Pulmonary artery endothelial cell (primary cell): Measurements from ENCODE around the gene SHKBP1. TPM values are rescaled to one million over a fixed set of nuclear protein-coding genes. Genes with fewer than 3 reads are reported as not detected.
"Not testable (repeated sequence)": the region's sequence is repeated elsewhere in the genome, so short reads cannot be mapped to it uniquely, and the experiment has no call there.

Source experiments
- DNase-seq: peaks from one replicate; pipeline ENCODE4 v3.0.0-alpha.2; 2011; ENCODE audit warnings: low read depth, low spot score
- total RNA-seq: library from RNA; depleted of rRNA; stranded (reverse); fragments of >200 nt; gene quantifications from 2 replicates; pipeline ENCODE4 v1.2.3, GENCODE V29; 2014

SHKBP1 gene
- total RNA-seq, 1 donor from 2014 or later: 29.5 TPM

- no peak for DNase-seq
Observed at GRCh38 chr19:40582467-40582866, 5.8 kb downstream of the SHKBP1 start.

DNA sequence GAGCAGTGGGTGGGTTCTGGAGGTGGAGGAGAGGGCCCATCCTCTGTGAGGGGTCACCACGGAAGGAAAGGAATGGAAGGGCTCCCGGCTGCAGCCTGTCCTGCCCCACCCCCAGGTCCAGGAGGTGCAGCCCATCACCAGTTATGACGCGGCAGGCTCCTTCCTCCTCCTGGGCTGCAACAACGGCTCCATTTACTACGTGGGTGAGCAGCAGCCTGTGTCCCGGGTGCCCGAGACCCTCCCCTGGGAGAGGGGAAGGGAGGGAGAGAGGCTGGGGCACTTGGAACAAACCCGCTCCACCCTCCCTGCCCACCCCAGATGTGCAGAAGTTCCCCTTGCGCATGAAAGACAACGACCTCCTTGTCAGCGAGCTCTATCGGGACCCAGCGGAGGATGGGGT is 6.6 kb downstream of the SHKBP1 start:
- no peak for DNase-seq

- DNase-seq: no peak
Observed at GRCh38 chr19:40584007-40584406, 7.3 kb downstream of the SHKBP1 start.

- DNase-seq: no peak
Observed at GRCh38 chr19:40585241-40585981, 8.7 kb downstream of the SHKBP1 start.

- DNase-seq: no peak
Observed at GRCh38 chr19:40585982-40586422, 9.3 kb downstream of the SHKBP1 start.

DNA sequence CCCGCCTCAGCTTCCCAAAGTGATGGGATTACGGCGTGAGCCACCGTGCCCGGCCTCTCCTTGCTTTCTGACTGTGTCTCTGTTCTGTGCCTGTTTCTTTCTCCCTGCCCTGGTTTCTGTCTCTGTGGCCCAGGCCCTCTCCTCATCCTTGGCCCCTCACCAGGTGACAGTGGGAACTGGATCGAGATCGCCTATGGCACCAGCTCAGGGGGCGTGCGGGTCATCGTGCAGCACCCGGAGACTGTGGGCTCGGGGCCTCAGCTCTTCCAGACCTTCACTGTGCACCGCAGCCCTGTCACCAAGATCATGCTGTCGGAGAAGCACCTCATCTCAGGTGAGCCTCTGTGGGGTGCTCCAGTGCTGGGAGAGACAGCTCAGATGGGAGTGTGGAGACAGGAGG is 9.9 kb downstream of the SHKBP1 start:
- DNase-seq: no peak

DNA sequence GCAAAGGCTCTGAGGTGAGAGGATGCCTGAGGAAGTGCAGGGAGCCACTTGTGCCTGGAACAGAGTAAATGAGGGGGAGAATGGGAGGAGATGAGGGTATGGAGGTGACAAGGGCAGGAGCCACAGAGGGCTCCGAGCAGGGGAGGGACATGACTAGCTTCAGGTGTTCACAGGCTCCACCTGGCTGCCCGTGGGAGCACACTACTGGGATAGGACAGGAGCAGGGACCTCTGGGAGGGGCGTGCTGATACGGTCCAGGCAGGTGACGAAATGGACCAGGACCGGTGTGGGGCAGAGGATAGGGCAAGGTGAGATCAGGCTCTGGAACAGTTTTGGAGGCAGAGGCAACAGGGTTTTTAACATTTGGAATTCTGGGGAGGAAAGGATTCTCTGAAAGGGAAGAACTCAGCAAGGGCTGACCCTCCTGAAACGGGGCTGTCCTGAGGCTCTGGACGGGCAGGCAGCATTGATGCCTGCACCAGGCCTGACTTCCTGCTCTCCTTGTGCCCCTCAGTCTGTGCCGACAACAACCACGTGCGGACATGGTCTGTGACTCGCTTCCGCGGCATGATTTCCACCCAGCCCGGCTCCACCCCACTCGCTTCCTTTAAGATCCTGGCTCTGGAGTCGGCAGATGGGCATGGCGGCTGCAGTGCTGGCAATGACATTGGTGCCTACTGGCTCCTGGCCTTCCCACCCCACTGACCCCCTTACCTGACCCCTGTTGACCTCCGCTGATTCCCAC is 11.6 kb downstream of the SHKBP1 start:
- no peak for DNase-seq

- DNase-seq: no peak
Observed at GRCh38 chr19:40588926-40589569, 12.4 kb downstream of the SHKBP1 start.

GRCh38 chr19:40589591-40590429 is 13.1 kb downstream of the SHKBP1 start:
- no peak for DNase-seq

- no peak for DNase-seq
Observed at GRCh38 chr19:40590464-40591265, 14.0 kb downstream of the SHKBP1 start.

DNA sequence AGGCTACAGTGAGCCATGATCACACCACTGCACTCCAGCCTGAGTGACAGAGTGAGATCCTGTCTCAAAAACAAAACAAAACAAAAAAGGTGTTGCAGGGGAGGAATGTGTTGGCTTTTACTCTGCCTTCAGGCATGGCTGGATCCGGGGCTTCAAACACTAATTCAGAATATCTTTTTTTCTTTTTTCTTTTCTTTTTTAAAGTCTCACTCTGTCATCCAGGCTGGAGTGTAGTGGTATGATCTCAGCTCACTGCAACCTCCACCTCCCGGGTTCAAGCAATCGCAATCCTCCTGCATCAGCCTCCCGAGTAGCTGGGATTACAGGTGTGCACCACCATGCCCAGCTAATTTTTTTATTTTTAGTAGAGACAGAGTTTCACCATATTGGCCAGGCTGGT is 15.1 kb downstream of the SHKBP1 start:
- DNase-seq: not testable (repeated sequence)

GRCh38 chr19:40592170-40592569 is 15.5 kb downstream of the SHKBP1 start:
- no peak for DNase-seq

DNA sequence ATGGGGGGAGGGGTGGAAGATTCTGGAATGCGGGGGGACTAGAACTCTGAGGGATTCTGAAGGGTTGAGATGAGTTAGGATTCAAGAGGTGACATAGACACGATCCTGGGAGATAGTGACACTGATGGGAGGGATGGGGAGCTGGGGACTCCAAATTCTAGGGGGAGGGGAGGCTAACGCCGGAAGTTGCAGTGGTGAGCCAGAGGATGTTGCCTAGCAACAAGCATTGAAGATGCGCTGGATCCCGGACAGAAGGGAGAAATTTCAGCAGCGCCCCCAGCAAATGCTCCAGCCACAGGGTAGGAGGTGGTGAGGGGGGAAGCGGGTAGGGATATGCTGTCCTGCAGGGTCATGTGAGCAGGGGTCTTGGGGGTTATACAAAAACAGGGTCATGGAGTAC is 17.6 kb downstream of the SHKBP1 start:
- DNase-seq: no peak

DNA sequence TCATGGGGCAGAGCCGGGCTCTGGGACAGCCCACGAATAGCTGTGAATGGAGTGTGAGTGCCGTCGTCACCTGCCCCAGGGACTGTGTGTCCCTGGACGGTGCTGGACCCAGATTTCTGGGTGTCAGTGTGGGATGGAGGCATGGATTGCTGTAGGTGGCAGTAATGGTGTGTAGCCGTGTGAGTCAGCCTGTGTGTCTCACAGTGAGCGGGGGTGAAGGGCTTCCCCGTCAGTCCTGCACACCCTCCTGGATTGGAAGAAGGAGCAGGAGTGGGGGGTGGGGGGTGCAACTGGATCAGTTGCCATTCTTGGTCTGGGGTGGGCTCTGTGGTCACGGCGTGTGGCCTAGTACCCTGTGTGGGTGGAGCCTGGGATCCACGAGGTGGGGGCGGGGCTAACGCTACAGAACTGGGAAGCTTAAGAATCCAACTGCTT is 18.0 kb downstream of the SHKBP1 start:
- no peak for DNase-seq

- DNase-seq: no peak
Observed at GRCh38 chr19:40596608-40597328, 20.1 kb downstream of the SHKBP1 start.

- DNase-seq: no peak
Observed at GRCh38 chr19:40597329-40597838, 20.7 kb downstream of the SHKBP1 start.

- no peak for DNase-seq
Observed at GRCh38 chr19:40598121-40598917, 21.6 kb downstream of the SHKBP1 start.

GRCh38 chr19:40598918-40599307 is 22.2 kb downstream of the SHKBP1 start:
- DNase-seq: no peak
